Small intestine (tissue), 4 donors: Measurements from ENCODE around the gene FIS1. TPM values are rescaled to one million over a fixed set of nuclear protein-coding genes. Genes with fewer than 3 reads are reported as not detected.

ENCODE experiments used
- polyA plus RNA-seq, 4 donors: library from polyadenylated mRNA; stranded (reverse) in 3 of 4; unstranded in 1 of 4; fragments of 200-250 nt in 3 of 4; fragments of 120-200 nt in 1 of 4; gene quantifications; one replicate each; pipeline versions ENCODE4 v1.2.1 to v1.2.3, GENCODE V29; 2013
- donor health status: healthy with polysubstance abuse.
- donor health status: Bipolar disorder and iron deficiency.
- donor health status: healthy.

FIS1 gene
- polyA plus RNA-seq, 4 donors: 136 to 319 (median 242) TPM

Other genes starting within 250 kb of the FIS1 start
- gene MUC17, start 225.0 kb downstream of the FIS1 start, polyA plus RNA-seq: 100 to 1,000 TPM in 1 of 4 donors, 10 to 100 TPM in 3; 16.1 to 243 (median 23.7) TPM
- gene TRIM56, start 159.6 kb downstream of the FIS1 start, polyA plus RNA-seq: 10 to 100 TPM in 2 of 4 donors, 1 to 10 TPM in 2; 7.6 to 24.9 (median 12.5) TPM
- 10 to 100 TPM in 1 of 4 donors, 1 to 10 TPM in 2, under 1 TPM in 1; 0.80 to 35.4 (median 2.7) TPM for gene SERPINE1, start 118.0 kb downstream of the FIS1 start, polyA plus RNA-seq
- 100 to 1,000 TPM in 1 of 4 donors, 10 to 100 TPM in 3; 62.7 to 134 (median 87.3) TPM for gene AP1S1, start 90.6 kb downstream of the FIS1 start, polyA plus RNA-seq
- gene VGF, start 79.5 kb downstream of the FIS1 start, polyA plus RNA-seq: under 1 TPM in 2 of 4 donors, not detected in 2; 0.32 to 0.49 TPM
- gene NAT16, start 64.8 kb downstream of the FIS1 start, polyA plus RNA-seq: under 1 TPM in 2 of 4 donors, not detected in 2; 0.04 to 0.10 TPM
- gene MOGAT3, start 44.0 kb downstream of the FIS1 start, polyA plus RNA-seq: 10 to 100 TPM; 15.4 to 69.3 (median 61.1) TPM
- gene PLOD3, start 27.5 kb downstream of the FIS1 start, polyA plus RNA-seq: 10 to 100 TPM; 54.5 to 67.0 (median 58.8) TPM
- gene ZNHIT1, start 26.9 kb downstream of the FIS1 start, polyA plus RNA-seq: 100 to 1,000 TPM in 3 of 4 donors, 10 to 100 TPM in 1; 68.1 to 240 (median 163) TPM
- gene CLDN15, start 7.3 kb downstream of the FIS1 start, polyA plus RNA-seq: 100 to 1,000 TPM in 3 of 4 donors, 10 to 100 TPM in 1; 47.1 to 315 (median 308) TPM
- gene IFT22, start 76.7 kb upstream of the FIS1 start, polyA plus RNA-seq: 10 to 100 TPM in 2 of 4 donors, 1 to 10 TPM in 2; 2.2 to 17.6 (median 8.3) TPM
- under 1 TPM in 2 of 4 donors, not detected in 2; 0.10 to 0.12 TPM for gene COL26A1, start 117.8 kb upstream of the FIS1 start, polyA plus RNA-seq